BJ (cell line): Measurements from ENCODE around the gene CAMSAP3. TPM values are rescaled to one million over a fixed set of nuclear protein-coding genes. Genes with fewer than 3 reads are reported as not detected.

ENCODE experiments used
- CTCF ChIA-PET: fragments of 350-600 bp; formaldehyde crosslinking; extraction: SDS; loops from one replicate; lab custom pipeline; 2021; ENCODE audit warnings: antibody characterized with exemption, inconsistent platforms; lab: Yijun Ruan, JAX
- POLR2A ChIA-PET: fragments of 300-600 bp; sonication (Branson Sonifier 250); formaldehyde crosslinking; extraction: SDS; loops from one replicate; lab custom pipeline; 2021; ENCODE audit warnings: antibody characterized with exemption; lab: Charles Lee
- DNase-seq: peaks from one replicate; pipeline ENCODE4 v3.0.0-alpha.2; 2011; ENCODE audit warnings: low read depth
- H3K27me3 ChIP-seq: 2 replicates; pipeline ENCODE4 v1.6.0; 2011; ENCODE audit warnings: low read length; ENCODE audit not compliant: control insufficient read depth, insufficient read depth
- H3K36me3 ChIP-seq: 2 replicates; pipeline ENCODE4 v1.5.1; 2011; ENCODE audit warnings: low read length; ENCODE audit not compliant: control insufficient read depth, insufficient read depth
- H3K4me3 ChIP-seq: 2 replicates; pipeline ENCODE4 v1.5.1; 2011; ENCODE audit warnings: low read depth, mild to moderate bottlenecking, control low read depth, low read length
- polyA plus RNA-seq: library from polyadenylated mRNA; depleted of rRNA; stranded (reverse); fragments of >200 nt; gene quantifications from 2 replicates; pipeline ENCODE4 v1.2.3, GENCODE V29; 2011
- TF ChIP-seq, protein P1 (sequence below): IDR thresholded peaks from 2 replicates; pipeline ENCODE4 v1.5.1; 2011; ENCODE audit warnings: low read depth, mild to moderate bottlenecking, control low read depth, inconsistent platforms, low read length, moderate library complexity; ENCODE audit not compliant: insufficient read depth

CAMSAP3 gene
- polyA plus RNA-seq, 1 experiment: not detected

- Histone ChIP-seq H3K27me3 (no peaks in the 10 kb centered on the region), H3K36me3 (peaks cover under 1% of the 10 kb centered on the region), H3K4me3 (peak overlapping the region; percentile 57)
- DNase-seq: no peak
- ChIA-PET CTCF (interaction anchor here (1.2 to 2.8 kb wide), 3 partner anchors 13 to 162 kb away, joined by 3 to 15 read pairs (median 4); partner anchors contain the start of gene TRAPPC5), POLR2A (no interaction called here)
- TF ChIP-seq, protein P1, sequence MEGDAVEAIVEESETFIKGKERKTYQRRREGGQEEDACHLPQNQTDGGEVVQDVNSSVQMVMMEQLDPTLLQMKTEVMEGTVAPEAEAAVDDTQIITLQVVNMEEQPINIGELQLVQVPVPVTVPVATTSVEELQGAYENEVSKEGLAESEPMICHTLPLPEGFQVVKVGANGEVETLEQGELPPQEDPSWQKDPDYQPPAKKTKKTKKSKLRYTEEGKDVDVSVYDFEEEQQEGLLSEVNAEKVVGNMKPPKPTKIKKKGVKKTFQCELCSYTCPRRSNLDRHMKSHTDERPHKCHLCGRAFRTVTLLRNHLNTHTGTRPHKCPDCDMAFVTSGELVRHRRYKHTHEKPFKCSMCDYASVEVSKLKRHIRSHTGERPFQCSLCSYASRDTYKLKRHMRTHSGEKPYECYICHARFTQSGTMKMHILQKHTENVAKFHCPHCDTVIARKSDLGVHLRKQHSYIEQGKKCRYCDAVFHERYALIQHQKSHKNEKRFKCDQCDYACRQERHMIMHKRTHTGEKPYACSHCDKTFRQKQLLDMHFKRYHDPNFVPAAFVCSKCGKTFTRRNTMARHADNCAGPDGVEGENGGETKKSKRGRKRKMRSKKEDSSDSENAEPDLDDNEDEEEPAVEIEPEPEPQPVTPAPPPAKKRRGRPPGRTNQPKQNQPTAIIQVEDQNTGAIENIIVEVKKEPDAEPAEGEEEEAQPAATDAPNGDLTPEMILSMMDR: no peak
Measured at GRCh38 chr19:7637374-7638256, 42.0 kb downstream of the CAMSAP3 start.

DNA sequence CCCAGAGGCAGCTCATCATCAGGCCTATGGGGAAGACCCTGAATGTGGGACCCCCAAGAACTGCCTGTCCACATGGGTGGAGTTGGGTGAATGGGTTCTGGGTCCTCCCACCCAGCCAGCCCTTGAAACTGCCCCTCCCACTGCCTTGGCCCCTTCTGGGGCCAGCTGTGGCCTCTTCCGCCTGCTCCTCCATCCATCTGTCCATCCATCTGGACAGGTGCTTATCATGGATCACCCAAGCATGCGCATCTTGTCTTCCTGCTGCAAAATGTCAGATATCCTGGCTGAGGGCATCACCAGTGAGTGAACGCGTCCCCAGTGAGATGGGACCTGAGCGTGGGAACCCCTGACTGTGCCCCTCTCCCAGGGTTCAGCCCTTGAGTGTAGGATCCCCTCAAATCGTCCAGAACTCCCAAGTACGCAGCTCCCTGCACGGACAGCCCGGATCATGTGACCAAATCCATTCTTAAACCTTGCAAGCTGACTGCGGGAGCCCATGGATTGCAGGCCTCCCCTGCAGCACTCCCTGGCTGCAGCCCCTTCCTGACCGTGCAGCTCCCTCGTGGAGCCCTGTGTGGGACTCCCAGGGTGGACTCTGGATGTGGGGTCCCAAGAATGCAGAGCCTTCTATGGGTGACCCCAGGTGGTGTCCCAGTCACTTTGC, 43.3 kb downstream of the CAMSAP3 start:
- no peak overlapping the region for H3K4me3 ChIP-seq
- POLR2A ChIA-PET: no interaction called here
- no peak for DNase-seq
- H3K27me3 ChIP-seq: no peaks in the 10 kb centered on the region
- CTCF ChIA-PET: interaction anchor here (0.7 to 2.8 kb wide), 2 partner anchors 12 to 42 kb away, joined by 3 to 15 read pairs; partner anchors contain the start of gene TRAPPC5
- H3K36me3 ChIP-seq: peaks cover 2% of the 10 kb centered on the region
- TF ChIP-seq, protein P1: no peak

GRCh38 chr19:7639863-7640348, 44.2 kb downstream of the CAMSAP3 start:
- CTCF ChIA-PET: no interaction called here
- no peak for DNase-seq
- peaks cover 2% of the 10 kb centered on the region for H3K36me3 ChIP-seq
- TF ChIP-seq, protein P1: no peak
- no peak overlapping the region for H3K4me3 ChIP-seq
- no peaks in the 10 kb centered on the region for H3K27me3 ChIP-seq
- POLR2A ChIA-PET: no interaction called here

GRCh38 chr19:7640803-7641202, 45.1 kb downstream of the CAMSAP3 start:
- POLR2A ChIA-PET: no interaction called here
- TF ChIP-seq, protein P1: no peak
- H3K4me3 ChIP-seq: no peak overlapping the region
- no peaks in the 10 kb centered on the region for H3K27me3 ChIP-seq
- no peak for DNase-seq
- H3K36me3 ChIP-seq: peaks cover 2% of the 10 kb centered on the region
- CTCF ChIA-PET: interaction anchor here (0.5 to 2.7 kb wide), 3 partner anchors 11 to 486 kb away, joined by 3 to 11 read pairs (median 4); no protein-coding TSS in a partner anchor
